GM21786 (cell line): Measurements from ENCODE around the gene JAG2.

Experiments used
- ATAC-seq: cut with Tn5 transposase; IDR thresholded peaks from one replicate; pipeline ENCODE4 v1.9.1; 2021; ENCODE audit not compliant: unreplicated experiment

JAG2 gene

DNA sequence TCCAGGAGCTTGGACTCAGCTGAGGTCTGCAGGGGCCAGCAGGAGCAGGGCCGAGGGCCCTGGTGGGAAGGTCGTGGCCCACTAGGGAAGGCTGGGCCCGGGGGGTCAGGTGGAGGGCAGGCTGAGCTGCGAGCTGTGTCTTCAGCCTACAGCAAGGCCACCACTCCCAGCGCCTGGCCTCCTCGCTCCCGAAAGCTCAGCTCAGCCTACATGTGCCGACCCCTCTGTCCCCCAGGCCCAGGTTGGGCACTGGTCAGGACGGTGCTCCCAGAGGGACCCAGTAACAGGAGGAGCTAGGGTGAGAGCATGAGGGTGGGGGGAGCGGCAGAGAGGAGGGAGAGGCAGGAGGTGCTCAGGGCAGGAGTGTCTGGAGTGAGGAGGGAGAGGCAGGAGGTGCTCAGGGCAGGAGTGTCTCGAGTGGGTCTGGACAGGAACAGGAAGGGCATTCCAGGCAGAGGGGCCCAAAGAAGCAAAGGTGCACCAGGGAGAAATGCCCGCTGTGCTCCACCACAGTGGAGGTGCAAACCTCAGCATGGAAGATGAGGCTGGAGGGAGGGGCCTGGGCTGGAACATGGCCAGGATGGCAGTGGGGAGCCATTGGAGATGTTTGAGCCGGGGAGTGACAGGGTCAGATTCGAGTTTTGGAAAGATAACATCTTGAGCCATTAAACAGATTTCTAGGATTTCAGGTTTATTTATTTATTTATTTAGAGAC is 74.2 kb downstream of the JAG2 start:
- ATAC-seq, result no peak

DNA sequence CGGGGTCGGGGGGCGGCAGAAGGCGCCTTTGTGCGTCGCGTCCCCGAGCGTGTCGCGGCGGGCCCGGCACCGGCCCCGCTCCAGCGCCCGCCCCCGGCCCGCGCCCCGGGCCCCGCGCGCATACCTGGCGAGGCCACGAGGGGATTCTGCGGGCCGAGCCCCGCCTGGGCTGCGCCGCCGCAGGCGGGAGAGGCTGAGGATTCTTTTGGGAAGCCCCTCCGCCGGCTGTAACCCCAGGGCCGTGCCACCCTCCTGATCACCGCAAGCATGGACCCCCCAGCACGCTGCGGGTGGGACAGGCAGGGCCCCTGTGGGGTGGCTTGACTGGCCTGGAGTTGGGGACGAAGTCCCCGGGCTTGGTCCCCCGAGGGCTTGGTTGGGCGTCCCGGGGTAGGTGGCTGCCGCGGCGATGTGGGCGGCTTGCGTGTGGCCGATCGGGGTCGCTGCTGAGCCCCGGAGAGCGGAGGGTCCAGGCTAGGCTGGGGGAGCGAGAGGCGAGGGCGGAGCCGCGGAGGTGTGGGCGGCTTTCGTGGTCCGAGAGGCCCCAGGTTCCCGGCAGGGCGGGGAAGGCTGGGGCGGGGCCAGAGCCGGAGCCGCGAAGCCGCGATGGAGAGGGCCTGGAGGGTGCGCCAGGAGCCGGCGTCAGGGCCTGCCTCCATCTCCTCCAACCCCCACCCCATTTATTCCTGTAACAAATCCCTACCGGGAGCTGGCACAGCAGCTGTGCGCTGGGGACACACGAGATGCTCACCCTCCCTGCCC is 75.0 kb downstream of the JAG2 start:
- ATAC-seq, result peak; percentile 64

- ATAC-seq, result no peak
Observed at GRCh38 chr14:105093038-105093430, 75.5 kb downstream of the JAG2 start.

- no peak for ATAC-seq
Observed at GRCh38 chr14:105092171-105093037, 76.2 kb downstream of the JAG2 start.

- no peak for ATAC-seq
Observed at GRCh38 chr14:105091517-105092170, 76.9 kb downstream of the JAG2 start.

- no peak for ATAC-seq
Observed at GRCh38 chr14:105091054-105091516, 77.5 kb downstream of the JAG2 start.
